ENCODE data around the gene RAPGEF5. TPM values are rescaled to one million over a fixed set of nuclear protein-coding genes. Genes with fewer than 3 reads are reported as not detected.

RAPGEF5 gene
- total RNA-seq, 1 experiment from 2014 or later: 15.6 TPM

- no peak for TF ChIP-seq JUND (IDR thresholded peaks at IDR 0.05)
- TF ChIP-seq FOSL1 (IDR thresholded peaks at IDR 0.05; ENCODE audit: low read depth): no peak
- TF ChIP-seq CTCF (IDR thresholded peaks at IDR 0.05 in 2 of 3, conservative IDR thresholded peaks at IDR 0.05 in 1 of 3; ENCODE audit: borderline replicate concordance in 1 of 3, insufficient read depth in 1 of 3, low read depth in 2 of 3, low read length in 2 of 3): no peak
- no peak for TF ChIP-seq ZFX (IDR thresholded peaks at IDR 0.05)
- no peak for TF ChIP-seq SIN3A (IDR thresholded peaks at IDR 0.05; ENCODE audit: low read depth)
- no peak for TF ChIP-seq ZBTB33 (IDR thresholded peaks at IDR 0.05; ENCODE audit: extremely low read depth, insufficient replicate concordance, low read length)
- no peak for TF ChIP-seq RAD21 (IDR thresholded peaks at IDR 0.05; ENCODE audit: low read depth)
- no peak for TF ChIP-seq EGR1 (IDR thresholded peaks at IDR 0.05; ENCODE audit: low read depth)
- TF ChIP-seq EZH2phosphoT487 (IDR thresholded peaks at IDR 0.05; ENCODE audit: borderline replicate concordance): no peak
Observed at GRCh38 chr7:22219036-22219435, 137.9 kb downstream of the RAPGEF5 start (continued).

- no peak overlapping the region for H2AFZ ChIP-seq (ENCODE audit: low read depth, low read length, poor library complexity, severe bottlenecking)
- no peak overlapping the region for H3K27ac ChIP-seq (ENCODE audit: low read depth, low read length)
- ATAC-seq: no peak
- no peak for DNase-seq (ENCODE audit: low read depth, low spot score)
- H3K4me1 ChIP-seq (ENCODE audit: control insufficient read depth in 1 of 2, insufficient read depth in 2 of 2, low read length in 2 of 2): peaks cover 0 to 10% of the 10 kb centered on the region in 2 experiments; a peak in 2 of 4 replicates
- BruUV-seq (replicated peaks): no TSS peak
- no peaks in the 10 kb centered on the region for H3K27me3 ChIP-seq (ENCODE audit: insufficient read depth, low read length)
- H3K9me2 ChIP-seq (ENCODE audit: insufficient read depth): no peaks in the 10 kb centered on the region
- no peaks in the 10 kb centered on the region for H4K20me1 ChIP-seq (ENCODE audit: insufficient read depth)
- H3K4me3 ChIP-seq (replicated peaks in 1 of 2; ENCODE audit: low read depth in 1 of 2, low read length in 2 of 2): no peak overlapping the region
- POLR2A ChIA-PET: no interaction called here
- no peaks in the 10 kb centered on the region for H3K9me3 ChIP-seq (ENCODE audit: control insufficient read depth in 1 of 2, insufficient read depth in 1 of 2, low read depth in 1 of 2, low read length in 2 of 2)
- no peak overlapping the region for H3K9ac ChIP-seq (ENCODE audit: low read length)
- CTCF ChIA-PET: no interaction called here
- intact Hi-C loops (cut with micrococcal nuclease): no loop called here
- H3K4me2 ChIP-seq (ENCODE audit: low read length): no peak overlapping the region
- H3K36me3 ChIP-seq (ENCODE audit: control insufficient read depth in 1 of 2, insufficient read depth in 2 of 2, low read length in 2 of 2): no peaks in the 10 kb centered on the region
- no peaks in the 10 kb centered on the region for H3K79me2 ChIP-seq (ENCODE audit: insufficient read depth, low read length)
- RAD21 ChIA-PET (ENCODE audit: low non-redundant PET in 1 of 2, low total read pairs in 2 of 2, uncharacterized antibody in 2 of 2, unreplicated experiment in 2 of 2): no interaction called here
- TF ChIP-seq MAX (IDR thresholded peaks at IDR 0.05) (no peak), REST (IDR thresholded peaks at IDR 0.05; ENCODE audit: low read depth) (no peak), ZFX (IDR thresholded peaks at IDR 0.05) (no peak), ATF3 (IDR thresholded peaks at IDR 0.05) (no peak), JUND (IDR thresholded peaks at IDR 0.05) (no peak), CEBPB (IDR thresholded peaks at IDR 0.05; ENCODE audit: low read depth) (no peak), EGR1 (IDR thresholded peaks at IDR 0.05; ENCODE audit: low read depth) (no peak), CTCF (IDR thresholded peaks at IDR 0.05 in 2 of 3, conservative IDR thresholded peaks at IDR 0.05 in 1 of 3; ENCODE audit: borderline replicate concordance in 1 of 3, insufficient read depth in 1 of 3, low read depth in 2 of 3, low read length in 2 of 3) (no peak)
Observed at GRCh38 chr7:22216832-22217475, 140.0 kb downstream of the RAPGEF5 start.
